B cell (primary cell): Measurements from ENCODE around the gene GPR78. TPM values are rescaled to one million over a fixed set of nuclear protein-coding genes. Genes with fewer than 3 reads are reported as not detected.

ENCODE experiments used
- ATAC-seq: fragments of 200-7000 bp; cut with Tn5 transposase; one replicate; pipeline ENCODE4 v1.10.0; 2021; ENCODE audit warnings: low read depth, mild to moderate bottlenecking, moderate number of reproducible peaks, moderate library complexity
- CTCF ChIA-PET: fragments of 350-600 bp; sonication (Branson Sonifier 250); formaldehyde crosslinking; loops from one replicate; lab custom pipeline; 2021; ENCODE audit warnings: antibody characterized with exemption, inconsistent platforms; lab: Charles Lee
- POLR2A ChIA-PET: fragments of 350-600 bp; sonication (Branson Sonifier 250); formaldehyde crosslinking; loops from one replicate; lab custom pipeline; 2021; ENCODE audit warnings: antibody characterized with exemption; lab: Charles Lee
- DNase-seq: peaks from one replicate; pipeline ENCODE4 v3.0.0; 2013
- H2AFZ ChIP-seq: 2 replicates; pipeline ENCODE4 v1.6.1; 2012; ENCODE audit warnings: mild to moderate bottlenecking, low read depth, low read length; ENCODE audit not compliant: insufficient read depth, poor library complexity, severe bottlenecking
- H3K27ac ChIP-seq, 2 donors: 1 replicate in 1 of 2; 2 replicates in 1 of 2; pipeline ENCODE4 v1.5.1; 2012 to 2013; ENCODE audit warnings: low read length in 2 of 2, mild to moderate bottlenecking in 2 of 2, moderate library complexity in 1 of 2
- H3K27me3 ChIP-seq, 4 experiments: fragments of 200-600 bp in 1 of 4; sonication (generic) in 1 of 4; replicated peaks in 1 of 4; 1 replicate in 2 of 4; 2 replicates in 2 of 4; pipeline versions ENCODE4 v1.6.1 to v1.7.0; 2013 to 2016; ENCODE audit warnings: low read length in 3 of 4, mild to moderate bottlenecking in 2 of 4, mixed read lengths in 1 of 4, moderate library complexity in 1 of 4; ENCODE audit not compliant: insufficient read depth in 4 of 4, control insufficient read depth in 3 of 4; ENCODE audit errors: control extremely low read depth in 1 of 4
- H3K36me3 ChIP-seq, 2 experiments: replicated peaks in 1 of 2; 1 replicate in 1 of 2; 2 replicates in 1 of 2; pipeline versions ENCODE4 v1.6.1 to v1.7.1; 2013; ENCODE audit warnings: low read length in 1 of 2; ENCODE audit not compliant: insufficient read depth in 2 of 2, control insufficient read depth in 1 of 2; ENCODE audit errors: control extremely low read depth in 1 of 2, extremely low read depth in 1 of 2
- H3K4me1 ChIP-seq, 2 donors: fragments of 200-600 bp in 1 of 2; sonication (generic) in 1 of 2; 1 replicate in 1 of 2; 2 replicates in 1 of 2; pipeline versions ENCODE4 v1.5.1 to v1.6.1; 2013 to 2017; ENCODE audit warnings: low read length in 2 of 2; ENCODE audit not compliant: control insufficient read depth in 2 of 2, insufficient read depth in 2 of 2
- H3K4me2 ChIP-seq: replicated peaks from 2 replicates; pipeline ENCODE3; 2012; ENCODE audit warnings: mild to moderate bottlenecking, low read depth, low read length; ENCODE audit not compliant: poor library complexity, severe bottlenecking
- H3K4me3 ChIP-seq, 5 experiments: fragments of 200-600 bp in 1 of 5; sonication (generic) in 1 of 5; 1 replicate in 3 of 5; 2 replicates in 2 of 5; pipeline versions ENCODE4 v1.5.1 to v1.7.0; 2011 to 2016; ENCODE audit warnings: low read length in 4 of 5, mild to moderate bottlenecking in 4 of 5, low read depth in 2 of 5, control low read depth in 1 of 5, moderate library complexity in 1 of 5; ENCODE audit not compliant: insufficient read depth in 1 of 5; ENCODE audit errors: control extremely low read depth in 1 of 5, extremely low read depth in 1 of 5
- H3K79me2 ChIP-seq: fragments of 200-600 bp; sonication (generic); one replicate; pipeline ENCODE4 v1.6.0; 2016; ENCODE audit warnings: low read length; ENCODE audit not compliant: control insufficient read depth, insufficient read depth
- H3K9ac ChIP-seq: fragments of 200-600 bp; sonication (generic); 2 replicates; pipeline ENCODE4 v1.6.1; 2017; ENCODE audit warnings: mild to moderate bottlenecking, low read length, moderate library complexity
- H3K9me3 ChIP-seq, 3 donors: one replicate each; pipeline versions ENCODE4 v1.6.1 to v1.7.1; 2013; ENCODE audit warnings: low read length in 2 of 3; ENCODE audit not compliant: control insufficient read depth in 2 of 3, insufficient read depth in 1 of 3; ENCODE audit errors: control extremely low read depth in 1 of 3
- H4K20me1 ChIP-seq: 2 replicates; pipeline ENCODE4 v1.6.0; 2012; ENCODE audit warnings: mild to moderate bottlenecking, low read length; ENCODE audit not compliant: insufficient read depth, control insufficient read depth, poor library complexity, severe bottlenecking
- H3K27ac Mint-ChIP-seq: one replicate; pipeline ENCODE4 v1.8.0; 2021; ENCODE audit warnings: mixed read lengths
- H3K27me3 Mint-ChIP-seq: one replicate; pipeline ENCODE4 v1.8.0; 2021; ENCODE audit warnings: mixed read lengths
- H3K4me1 Mint-ChIP-seq: one replicate; pipeline ENCODE4 v1.8.0; 2021; ENCODE audit warnings: mixed read lengths
- H3K4me3 Mint-ChIP-seq: one replicate; pipeline ENCODE4 v1.8.0; 2021; ENCODE audit warnings: mixed read lengths
- H3K9me3 Mint-ChIP-seq: one replicate; pipeline ENCODE4 v1.8.0; 2022; ENCODE audit warnings: mixed read lengths; ENCODE audit not compliant: insufficient read depth
- EZH2 ChIP-seq: IDR thresholded peaks from 2 replicates; pipeline ENCODE4 v1.6.1; 2012; ENCODE audit warnings: borderline replicate concordance, low read depth, mild to moderate bottlenecking, moderate library complexity, low read length; ENCODE audit not compliant: insufficient read depth, poor library complexity, severe bottlenecking
- WGBS: methylation state at CpG from one replicate; pipeline ENCODE4 v1.1.5; 2013; ENCODE audit warnings: missing lambda C conversion rate; ENCODE audit not compliant: insufficient coverage; 5-methylcytosine and 5-hydroxymethylcytosine counted together
- intact Hi-C: fragments of 100-400 bp; cut with micrococcal nuclease; formaldehyde crosslinking; loops from one replicate; pipeline ENCODE4 v1.10.0; 2022
- polyA plus RNA-seq: library from polyadenylated mRNA; depleted of rRNA; stranded (reverse); fragments of >200 nt; gene quantifications from 2 replicates; pipeline ENCODE4 v1.2.3, GENCODE V29; 2012
- total RNA-seq, 2 donors: library from RNA; stranded (reverse); fragments of 120-200 nt in 1 of 2; gene quantifications; 1 replicate in 1 of 2; 2 replicates in 1 of 2; pipeline versions ENCODE4 v1.2.3 to v1.2.4, GENCODE V29; 2013 to 2022
- TF ChIP-seq, protein P1 (sequence below): fragments of 200-600 bp; IDR thresholded peaks from one replicate; pipeline ENCODE4 v1.8.0; 2022; ENCODE audit warnings: antibody characterized with exemption, mild to moderate bottlenecking

Gene GPR78
- total and polyA plus RNA-seq, 2 donors (not counting 1 experiment from before 2014, with no cell fraction given) = not detected

DNA sequence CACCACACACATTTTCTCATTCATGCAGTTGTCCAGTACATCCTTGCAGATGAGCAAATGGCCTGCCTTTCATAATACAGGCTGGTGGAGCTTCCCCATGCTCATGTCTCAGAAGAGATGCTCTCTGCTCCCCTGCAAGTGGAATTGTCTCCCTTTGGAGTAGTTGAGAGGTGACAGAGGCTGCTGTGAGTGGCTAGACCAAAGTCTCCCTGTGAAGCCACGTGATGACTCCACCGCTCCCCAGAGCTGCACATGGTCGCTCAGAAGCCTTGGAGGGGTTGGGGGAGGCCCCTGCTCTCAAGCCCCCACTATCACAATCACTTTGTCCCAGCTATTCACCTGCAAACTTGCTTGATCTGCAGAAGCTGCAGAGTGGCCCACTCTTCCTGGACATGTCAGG is 1.5 kb upstream of the GPR78 start:
- Histone ChIP-seq H3K27me3 (peaks cover 0 to 3% (median 0%) of the 10 kb centered on the region in 4 experiments), H3K4me3 (no peak overlapping the region), H3K9me3 (peaks cover 0 to 19% (median 0%) of the 10 kb centered on the region in 3 donors), H4K20me1 (no peaks in the 10 kb centered on the region), H3K4me2 (no peak overlapping the region), H3K9ac (no peak overlapping the region), H3K79me2 (no peaks in the 10 kb centered on the region), H3K27ac (no peak overlapping the region), H3K36me3 (no peaks in the 10 kb centered on the region), H3K4me1 (no peaks in the 10 kb centered on the region), H2AFZ (no peak overlapping the region)
- no peak overlapping the region for H3K27ac Mint-ChIP-seq
- ATAC-seq (no peak), DNase-seq (no peak)
- TF ChIP-seq EZH2 = no peak
- TF ChIP-seq, protein P1, sequence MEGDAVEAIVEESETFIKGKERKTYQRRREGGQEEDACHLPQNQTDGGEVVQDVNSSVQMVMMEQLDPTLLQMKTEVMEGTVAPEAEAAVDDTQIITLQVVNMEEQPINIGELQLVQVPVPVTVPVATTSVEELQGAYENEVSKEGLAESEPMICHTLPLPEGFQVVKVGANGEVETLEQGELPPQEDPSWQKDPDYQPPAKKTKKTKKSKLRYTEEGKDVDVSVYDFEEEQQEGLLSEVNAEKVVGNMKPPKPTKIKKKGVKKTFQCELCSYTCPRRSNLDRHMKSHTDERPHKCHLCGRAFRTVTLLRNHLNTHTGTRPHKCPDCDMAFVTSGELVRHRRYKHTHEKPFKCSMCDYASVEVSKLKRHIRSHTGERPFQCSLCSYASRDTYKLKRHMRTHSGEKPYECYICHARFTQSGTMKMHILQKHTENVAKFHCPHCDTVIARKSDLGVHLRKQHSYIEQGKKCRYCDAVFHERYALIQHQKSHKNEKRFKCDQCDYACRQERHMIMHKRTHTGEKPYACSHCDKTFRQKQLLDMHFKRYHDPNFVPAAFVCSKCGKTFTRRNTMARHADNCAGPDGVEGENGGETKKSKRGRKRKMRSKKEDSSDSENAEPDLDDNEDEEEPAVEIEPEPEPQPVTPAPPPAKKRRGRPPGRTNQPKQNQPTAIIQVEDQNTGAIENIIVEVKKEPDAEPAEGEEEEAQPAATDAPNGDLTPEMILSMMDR = no peak
- ChIA-PET POLR2A (no interaction called here), CTCF (no interaction called here)
- intact Hi-C loops = no loop called here
- no peaks in the 10 kb centered on the region for H3K9me3 Mint-ChIP-seq
- H3K4me3 Mint-ChIP-seq = no peak overlapping the region
- no peaks in the 10 kb centered on the region for H3K4me1 Mint-ChIP-seq
- peaks cover 17% of the 10 kb centered on the region for H3K27me3 Mint-ChIP-seq
- WGBS = 0% methylated on average over 1 of the region's 3 CpGs

DNA sequence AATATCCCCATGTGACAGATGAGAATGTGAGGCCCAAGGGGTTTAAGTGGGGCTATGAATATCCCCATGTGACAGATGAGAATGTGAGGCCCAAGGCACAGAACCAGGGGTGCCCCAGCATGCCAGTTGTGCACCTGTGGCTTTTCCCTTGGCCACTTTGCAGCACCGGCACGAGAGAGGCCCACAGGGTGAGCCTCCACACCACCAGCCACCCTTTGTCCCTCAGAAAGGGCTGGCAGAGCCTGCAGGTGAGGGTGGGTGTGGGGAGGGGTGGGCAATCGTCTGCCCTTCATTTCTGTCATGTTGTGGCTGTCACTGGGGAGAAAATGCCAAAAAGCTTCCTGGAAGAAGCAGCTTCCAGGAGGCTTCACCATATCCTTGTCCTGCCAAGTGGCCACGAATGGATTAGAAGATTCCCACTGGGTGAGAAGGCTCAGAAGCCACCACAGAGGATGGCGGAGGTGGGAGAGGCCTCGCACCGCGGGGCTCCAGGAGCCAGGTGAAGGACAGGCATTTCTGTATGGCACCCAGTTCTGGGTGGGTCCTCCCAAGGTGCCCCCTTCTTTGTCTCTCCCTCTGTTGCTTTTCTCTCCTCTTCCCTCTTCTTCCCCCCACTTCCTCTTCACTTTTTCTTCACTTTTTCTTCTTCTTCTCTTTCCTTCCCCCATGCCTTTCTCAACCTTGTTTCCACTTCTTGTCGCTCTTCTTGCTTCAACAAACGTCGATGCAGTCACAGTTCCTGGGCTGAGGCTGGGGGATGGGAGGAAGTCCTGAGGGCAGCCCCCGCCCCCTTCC is 469 bp upstream of the GPR78 start:
- no peak overlapping the region for H3K27ac ChIP-seq
- H2AFZ ChIP-seq = no peak overlapping the region
- no peaks in the 10 kb centered on the region for H3K36me3 ChIP-seq
- Mint-ChIP-seq H3K27me3 (peaks cover 17% of the 10 kb centered on the region), H3K4me1 (no peaks in the 10 kb centered on the region), H3K9me3 (no peaks in the 10 kb centered on the region), H3K4me3 (no peak overlapping the region), H3K27ac (no peak overlapping the region)
- CTCF ChIA-PET = no interaction called here
- H3K27me3 ChIP-seq = peaks cover 0 to 3% (median 0%) of the 10 kb centered on the region in 4 experiments
- H3K4me1 ChIP-seq = no peaks in the 10 kb centered on the region
- no peak overlapping the region for H3K9ac ChIP-seq
- intact Hi-C loops = no loop called here
- DNase-seq = no peak
- H3K79me2 ChIP-seq = no peaks in the 10 kb centered on the region
- 34% methylated on average over 7 of the region's 12 CpGs for WGBS
- POLR2A ChIA-PET = no interaction called here
- no peak for ATAC-seq
- H3K4me3 ChIP-seq = no peak overlapping the region
- peaks cover 0 to 18% (median 0%) of the 10 kb centered on the region in 3 donors for H3K9me3 ChIP-seq
- H3K4me2 ChIP-seq = no peak overlapping the region
- H4K20me1 ChIP-seq = no peaks in the 10 kb centered on the region
- TF ChIP-seq EZH2 = no peak
